Body of pancreas (tissue), 4 donors: ENCODE results near the gene TEKT3.

Source experiments
- POLR2A ChIP-seq, 3 donors: fragments of 450-650 bp; IDR thresholded peaks; one replicate each; pipeline ENCODE4 v1.6.1; 2016; ENCODE audit warnings: antibody characterized with exemption in 3 of 3, mild to moderate bottlenecking in 2 of 3
- TF ChIP-seq, protein P1 (sequence below), 7 experiments: fragments of 450-650 bp in 4 of 7; fragments of 200-600 bp in 3 of 7; sonication (generic) in 3 of 7; IDR thresholded peaks; one replicate each; pipeline ENCODE4 v1.5.1; 2016 to 2019; ENCODE audit warnings: antibody characterized with exemption in 7 of 7

GRCh38 chr17:15278380-15278779, 63.0 kb downstream of the TEKT3 start:
- TF ChIP-seq, protein P1, sequence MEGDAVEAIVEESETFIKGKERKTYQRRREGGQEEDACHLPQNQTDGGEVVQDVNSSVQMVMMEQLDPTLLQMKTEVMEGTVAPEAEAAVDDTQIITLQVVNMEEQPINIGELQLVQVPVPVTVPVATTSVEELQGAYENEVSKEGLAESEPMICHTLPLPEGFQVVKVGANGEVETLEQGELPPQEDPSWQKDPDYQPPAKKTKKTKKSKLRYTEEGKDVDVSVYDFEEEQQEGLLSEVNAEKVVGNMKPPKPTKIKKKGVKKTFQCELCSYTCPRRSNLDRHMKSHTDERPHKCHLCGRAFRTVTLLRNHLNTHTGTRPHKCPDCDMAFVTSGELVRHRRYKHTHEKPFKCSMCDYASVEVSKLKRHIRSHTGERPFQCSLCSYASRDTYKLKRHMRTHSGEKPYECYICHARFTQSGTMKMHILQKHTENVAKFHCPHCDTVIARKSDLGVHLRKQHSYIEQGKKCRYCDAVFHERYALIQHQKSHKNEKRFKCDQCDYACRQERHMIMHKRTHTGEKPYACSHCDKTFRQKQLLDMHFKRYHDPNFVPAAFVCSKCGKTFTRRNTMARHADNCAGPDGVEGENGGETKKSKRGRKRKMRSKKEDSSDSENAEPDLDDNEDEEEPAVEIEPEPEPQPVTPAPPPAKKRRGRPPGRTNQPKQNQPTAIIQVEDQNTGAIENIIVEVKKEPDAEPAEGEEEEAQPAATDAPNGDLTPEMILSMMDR (IDR thresholded peaks at IDR 0.05) = no peak
- no peak for TF ChIP-seq POLR2A (IDR thresholded peaks at IDR 0.05)
